Neural progenitor cell (in vitro differentiated cells): Measurements from ENCODE around the gene TYSND1.

ENCODE experiments used
- EZH2 ChIP-seq: fragments of 200-600 bp; sonication (generic); IDR thresholded peaks from 2 replicates; pipeline ENCODE4 v1.6.1; 2017; ENCODE audit warnings: antibody characterized with exemption, mild to moderate bottlenecking, moderate library complexity
- EZH2phosphoT487 ChIP-seq: fragments of 200-600 bp; sonication (generic); IDR thresholded peaks from 2 replicates; pipeline ENCODE4 v1.6.1; 2017; ENCODE audit warnings: antibody characterized with exemption
- TF ChIP-seq, protein P1 (sequence below): fragments of 200-600 bp; sonication (generic); IDR thresholded peaks from 2 replicates; pipeline ENCODE4 v1.5.1; 2017; ENCODE audit warnings: antibody characterized with exemption, mild to moderate bottlenecking

- TF ChIP-seq EZH2phosphoT487 (no peak), EZH2 (no peak)
- TF ChIP-seq, protein P1, sequence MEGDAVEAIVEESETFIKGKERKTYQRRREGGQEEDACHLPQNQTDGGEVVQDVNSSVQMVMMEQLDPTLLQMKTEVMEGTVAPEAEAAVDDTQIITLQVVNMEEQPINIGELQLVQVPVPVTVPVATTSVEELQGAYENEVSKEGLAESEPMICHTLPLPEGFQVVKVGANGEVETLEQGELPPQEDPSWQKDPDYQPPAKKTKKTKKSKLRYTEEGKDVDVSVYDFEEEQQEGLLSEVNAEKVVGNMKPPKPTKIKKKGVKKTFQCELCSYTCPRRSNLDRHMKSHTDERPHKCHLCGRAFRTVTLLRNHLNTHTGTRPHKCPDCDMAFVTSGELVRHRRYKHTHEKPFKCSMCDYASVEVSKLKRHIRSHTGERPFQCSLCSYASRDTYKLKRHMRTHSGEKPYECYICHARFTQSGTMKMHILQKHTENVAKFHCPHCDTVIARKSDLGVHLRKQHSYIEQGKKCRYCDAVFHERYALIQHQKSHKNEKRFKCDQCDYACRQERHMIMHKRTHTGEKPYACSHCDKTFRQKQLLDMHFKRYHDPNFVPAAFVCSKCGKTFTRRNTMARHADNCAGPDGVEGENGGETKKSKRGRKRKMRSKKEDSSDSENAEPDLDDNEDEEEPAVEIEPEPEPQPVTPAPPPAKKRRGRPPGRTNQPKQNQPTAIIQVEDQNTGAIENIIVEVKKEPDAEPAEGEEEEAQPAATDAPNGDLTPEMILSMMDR = no peak
Measured at GRCh38 chr10:70117646-70118045, 28.9 kb downstream of the TYSND1 start.
